ENCODE measurements around the gene KCNJ10.

The KCNJ10 gene

GRCh38 chr1:159961636-159962035 is 108.3 kb downstream of the KCNJ10 start:
- DNase-seq (ENCODE audit: low spot score): no peak

GRCh38 chr1:159960721-159961381 is 109.1 kb downstream of the KCNJ10 start:
- no peak for DNase-seq (ENCODE audit: low spot score)

GRCh38 chr1:159959451-159959850 is 110.5 kb downstream of the KCNJ10 start:
- DNase-seq (ENCODE audit: low spot score): no peak

- no peak for DNase-seq (ENCODE audit: low spot score)
Observed at GRCh38 chr1:159958719-159959380, 111.1 kb downstream of the KCNJ10 start.

- no peak for DNase-seq (ENCODE audit: low spot score)
Observed at GRCh38 chr1:159957824-159958268, 112.1 kb downstream of the KCNJ10 start.

- no peak for DNase-seq (ENCODE audit: low spot score)
Observed at GRCh38 chr1:159955456-159955855, 114.5 kb downstream of the KCNJ10 start.

- DNase-seq (ENCODE audit: low spot score): no peak
Observed at GRCh38 chr1:159953536-159954515, 116.1 kb downstream of the KCNJ10 start, which contains the start of gene SLAMF9. Gene SLAMF9, minus strand, starts transcription at chr1:159954237. Its CDS starts 100 bp downstream, at chr1:159954137.

- no peak for DNase-seq (ENCODE audit: low spot score)
Observed at GRCh38 chr1:159952932-159953331, 117.0 kb downstream of the KCNJ10 start.

GRCh38 chr1:159951551-159951950 is 118.4 kb downstream of the KCNJ10 start:
- no peak for DNase-seq (ENCODE audit: low spot score)

- DNase-seq (ENCODE audit: low spot score): no peak
Observed at GRCh38 chr1:159951016-159951415, 118.9 kb downstream of the KCNJ10 start.

- no peak for DNase-seq (ENCODE audit: low spot score)
Observed at GRCh38 chr1:159949981-159950381, 120.0 kb downstream of the KCNJ10 start.

GRCh38 chr1:159949123-159949522 is 120.8 kb downstream of the KCNJ10 start:
- no peak for DNase-seq (ENCODE audit: low spot score)

All from CD4-positive, alpha-beta T cell treated with Interleukin-15 for 4 hours (primary cell).